NT2/D1 (cell line): Measurements from ENCODE around the gene MRPS30.

Experiments
- SUZ12 ChIP-seq: IDR thresholded peaks from 2 replicates; pipeline ENCODE4 v1.6.1; 2011; ENCODE audit not compliant: insufficient read length, insufficient read depth; ENCODE audit errors: extremely low read depth
- YY1 ChIP-seq: IDR thresholded peaks from 2 replicates; pipeline ENCODE4 v1.6.1; 2011; ENCODE audit not compliant: insufficient read length, insufficient read depth
- ZNF274 ChIP-seq: IDR thresholded peaks from 2 replicates; pipeline ENCODE4 v1.6.1; 2011; ENCODE audit warnings: mild to moderate bottlenecking, low read depth, low read length

DNA sequence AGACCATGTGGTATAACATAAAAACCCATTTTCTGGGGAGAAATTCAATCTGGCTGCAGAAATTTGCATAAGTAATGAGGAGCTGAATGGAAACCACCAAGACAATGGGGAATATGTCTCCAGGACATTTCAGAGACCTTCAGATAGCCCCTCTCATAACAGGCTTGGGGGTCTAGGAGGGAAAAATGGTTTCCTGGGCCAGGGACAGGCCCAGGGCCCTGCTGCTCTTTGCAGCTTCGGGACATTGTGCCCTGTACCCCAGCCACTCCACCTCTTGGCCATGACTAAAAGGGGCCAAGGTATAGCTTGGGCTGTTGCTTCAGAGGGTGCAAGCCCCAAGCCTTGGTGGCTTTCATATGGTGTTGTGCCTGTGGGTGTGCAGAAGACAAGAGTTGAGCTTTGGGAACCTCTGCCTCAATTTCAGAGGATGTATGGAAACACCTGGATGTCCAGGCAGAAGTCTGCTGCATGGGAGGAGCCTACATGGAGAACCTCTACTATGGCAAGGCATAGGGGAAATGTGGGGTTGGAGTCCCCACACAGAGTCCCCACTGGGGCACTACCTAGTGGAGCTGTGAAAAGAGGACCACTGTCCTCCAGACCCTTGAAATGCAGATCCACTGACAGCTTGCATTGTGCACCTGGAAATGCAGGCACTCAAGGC is 30.4 kb downstream of the MRPS30 start:
- TF ChIP-seq YY1 (no peak), ZNF274 (no peak), SUZ12 (no peak)
